C4-2B (cell line): ENCODE results near the gene SERTM2.

ENCODE experiments used
- ZFX ChIP-seq: fragments of 450-650 bp; IDR thresholded peaks from 2 replicates; pipeline ENCODE4 v1.6.1; 2017
- TF ChIP-seq, protein P1 (sequence below): fragments of 450-650 bp; conservative IDR thresholded peaks from 2 replicates; pipeline ENCODE4 v1.5.1; 2017; ENCODE audit warnings: mild to moderate bottlenecking

DNA sequence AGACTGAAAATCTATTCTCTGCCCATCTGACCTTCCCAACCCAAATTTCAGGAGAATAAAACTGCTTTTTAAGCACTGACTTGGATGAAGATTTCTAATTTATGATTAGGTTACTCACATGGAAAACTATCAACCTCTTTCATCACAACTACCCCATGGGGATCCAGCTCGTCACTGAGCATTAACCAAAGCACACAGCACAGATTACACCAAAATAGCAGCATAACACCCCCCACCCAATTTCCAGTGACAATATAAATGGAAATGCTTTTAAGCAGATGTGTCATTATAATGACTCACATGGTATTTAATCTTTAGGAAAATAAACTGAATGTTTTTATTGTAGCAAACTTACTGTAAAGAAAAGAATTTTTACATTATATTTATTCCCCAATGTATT lies 9.7 kb downstream of the SERTM2 start:
- TF ChIP-seq, protein P1, sequence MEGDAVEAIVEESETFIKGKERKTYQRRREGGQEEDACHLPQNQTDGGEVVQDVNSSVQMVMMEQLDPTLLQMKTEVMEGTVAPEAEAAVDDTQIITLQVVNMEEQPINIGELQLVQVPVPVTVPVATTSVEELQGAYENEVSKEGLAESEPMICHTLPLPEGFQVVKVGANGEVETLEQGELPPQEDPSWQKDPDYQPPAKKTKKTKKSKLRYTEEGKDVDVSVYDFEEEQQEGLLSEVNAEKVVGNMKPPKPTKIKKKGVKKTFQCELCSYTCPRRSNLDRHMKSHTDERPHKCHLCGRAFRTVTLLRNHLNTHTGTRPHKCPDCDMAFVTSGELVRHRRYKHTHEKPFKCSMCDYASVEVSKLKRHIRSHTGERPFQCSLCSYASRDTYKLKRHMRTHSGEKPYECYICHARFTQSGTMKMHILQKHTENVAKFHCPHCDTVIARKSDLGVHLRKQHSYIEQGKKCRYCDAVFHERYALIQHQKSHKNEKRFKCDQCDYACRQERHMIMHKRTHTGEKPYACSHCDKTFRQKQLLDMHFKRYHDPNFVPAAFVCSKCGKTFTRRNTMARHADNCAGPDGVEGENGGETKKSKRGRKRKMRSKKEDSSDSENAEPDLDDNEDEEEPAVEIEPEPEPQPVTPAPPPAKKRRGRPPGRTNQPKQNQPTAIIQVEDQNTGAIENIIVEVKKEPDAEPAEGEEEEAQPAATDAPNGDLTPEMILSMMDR = no peak
- TF ChIP-seq ZFX = no peak
